Esophagus muscularis mucosa (tissue), 4 donors: ENCODE measurements around the gene PCSK6. TPM values are rescaled to one million over a fixed set of nuclear protein-coding genes. Genes with fewer than 3 reads are reported as not detected.
"Not testable (repeated sequence)": the region's sequence is repeated elsewhere in the genome, so short reads cannot be mapped to it uniquely, and the experiment has no call there.

Experiments used
- DNase-seq: peaks from one replicate; pipeline ENCODE4 v3.0.0-alpha.2; 2017; ENCODE audit errors: extremely low spot score
- H3K27ac ChIP-seq, 4 donors: fragments of 200-600 bp; sonication (generic); replicated peaks in 1 of 4; 1 replicate in 3 of 4; 2 replicates in 1 of 4; pipeline ENCODE4 v1.5.1; 2016 to 2019; ENCODE audit warnings: mild to moderate bottlenecking in 1 of 4
- H3K27me3 ChIP-seq, 4 donors: fragments of 200-600 bp; sonication (generic); one replicate each; pipeline versions ENCODE4 v1.5.1 to v1.6.0; 2016 to 2019
- H3K36me3 ChIP-seq, 4 donors: fragments of 200-600 bp; sonication (generic); one replicate each; pipeline ENCODE4 v1.5.1; 2016 to 2019
- H3K4me1 ChIP-seq, 4 donors: fragments of 200-600 bp; sonication (generic); one replicate each; pipeline ENCODE4 v1.5.1; 2016 to 2019
- H3K4me3 ChIP-seq, 4 donors: fragments of 200-600 bp; sonication (generic); 1 replicate in 2 of 4; 2 replicates in 2 of 4; pipeline ENCODE4 v1.5.1; 2016 to 2019; ENCODE audit warnings: mild to moderate bottlenecking in 4 of 4, moderate library complexity in 1 of 4
- H3K9me3 ChIP-seq, 4 donors: fragments of 200-600 bp; sonication (generic); 1 replicate in 3 of 4; 2 replicates in 1 of 4; pipeline ENCODE4 v1.5.1; 2016 to 2019
- CTCF ChIP-seq, 3 experiments: fragments of 200-600 bp in 2 of 3; fragments of 450-650 bp in 1 of 3; sonication (generic) in 2 of 3; IDR thresholded peaks; one replicate each; pipeline ENCODE4 v1.5.1; 2017 to 2019; ENCODE audit warnings: antibody characterized with exemption in 3 of 3, mild to moderate bottlenecking in 2 of 3, moderate library complexity in 1 of 3
- EP300 ChIP-seq: sonication (generic); formaldehyde crosslinking; IDR thresholded peaks from one replicate; pipeline ENCODE4 v1.6.1; 2017; ENCODE audit warnings: antibody characterized with exemption
- POLR2A ChIP-seq: fragments of 450-650 bp; IDR thresholded peaks from one replicate; pipeline ENCODE4 v1.6.1; 2017; ENCODE audit warnings: antibody characterized with exemption, moderate library complexity, mild to moderate bottlenecking, low read depth
- POLR2AphosphoS5 ChIP-seq, 2 donors: sonication (generic); formaldehyde crosslinking; IDR thresholded peaks; one replicate each; pipeline ENCODE4 v1.6.1; 2017; ENCODE audit warnings: antibody characterized with exemption in 2 of 2
- WGBS: methylation state at CpG from one replicate; pipeline ENCODE4 v1.1.5; 2018; 5-methylcytosine and 5-hydroxymethylcytosine counted together
- intact Hi-C: fragments of 100-400 bp; cut with DNase I; formaldehyde crosslinking; loops from one replicate; pipeline ENCODE4 v1.15.1; 2023
- total RNA-seq, 4 donors: library from RNA; depleted of rRNA; stranded (reverse); fragments of >200 nt; gene quantifications; one replicate each; pipeline versions ENCODE4 v1.1.0 to v1.2.1, GENCODE V29; 2016

Gene PCSK6
- total RNA-seq, 4 donors from 2014 or later, result 13.6 to 24.1 (median 15.3) TPM

GRCh38 chr15:101294731-101295606 lies 194.5 kb downstream of the PCSK6 start, which contains the start of gene SNRPA1:
Gene SNRPA1 (minus strand): TSS chr15:101295248. CDS start chr15:101295178, 70 bp downstream.
- Histone ChIP-seq H3K36me3 (peaks cover 0 to 11% (median 4%) of the 10 kb centered on the region in 4 donors), H3K4me3 (peak within 1 kb of the TSS; percentile 71 to 98 (median 92)), H3K27ac (peak within 1 kb of the TSS; percentile 92 to 98 (median 94)), H3K27me3 (no peaks in the 10 kb centered on the region), H3K9me3 (no peaks in the 10 kb centered on the region), H3K4me1 (peaks cover 26 to 38% (median 34%) of the 10 kb centered on the region in 4 donors)
- intact Hi-C loops, result loop anchor here (5.0 kb wide), 1 partner anchor 347 kb away; no protein-coding TSS in a partner anchor
- DNase-seq, result peak; percentile 99
- under 1% methylated on average over 39 of the region's 87 CpGs for WGBS
- TF ChIP-seq POLR2AphosphoS5 (IDR thresholded peaks at IDR 0.05), result peak; percentile 96 to 99
- peak; percentile 82 for TF ChIP-seq POLR2A
- no peak for TF ChIP-seq EP300

GRCh38 chr15:101293122-101293521 lies 196.4 kb downstream of the PCSK6 start:
- no peak for DNase-seq
- WGBS, result 80% methylated on average over 10 of the region's 10 CpGs
- Histone ChIP-seq H3K4me1 (peaks cover 26 to 47% (median 43%) of the 10 kb centered on the region in 4 donors), H3K36me3 (peaks cover 0 to 27% (median 11%) of the 10 kb centered on the region in 4 donors), H3K27ac (peak overlapping the region in 3 of 4 donors; percentile 92 to 98 (median 94)), H3K9me3 (no peaks in the 10 kb centered on the region), H3K27me3 (no peaks in the 10 kb centered on the region), H3K4me3 (peak overlapping the region in 3 of 4 donors; percentile 91 to 98 (median 92))
- TF ChIP-seq POLR2AphosphoS5 (IDR thresholded peaks at IDR 0.05), result no peak
- TF ChIP-seq EP300, result no peak
- TF ChIP-seq POLR2A, result no peak
- no peak for TF ChIP-seq CTCF (IDR thresholded peaks at IDR 0.05)
- intact Hi-C loops, result no loop called here

GRCh38 chr15:101288905-101289513 lies 200.5 kb downstream of the PCSK6 start:
- no peaks in the 10 kb centered on the region for H3K27me3 ChIP-seq
- TF ChIP-seq POLR2A (no peak), POLR2AphosphoS5 (IDR thresholded peaks at IDR 0.05) (no peak), EP300 (no peak), CTCF (IDR thresholded peaks at IDR 0.05) (peak; percentile 40 to 63 (median 43))
- no peak overlapping the region for H3K4me3 ChIP-seq
- no peak for DNase-seq
- 72% methylated on average over 8 of the region's 8 CpGs for WGBS
- H3K36me3 ChIP-seq, result peaks cover 25 to 67% (median 46%) of the 10 kb centered on the region in 4 donors
- intact Hi-C loops, result no loop called here
- H3K9me3 ChIP-seq, result no peaks in the 10 kb centered on the region
- H3K4me1 ChIP-seq, result peaks cover 19 to 40% (median 33%) of the 10 kb centered on the region in 4 donors
- no peak overlapping the region for H3K27ac ChIP-seq

- 97% methylated on average over 6 of the region's 6 CpGs for WGBS
- H3K9me3 ChIP-seq, DNase-seq, intact Hi-C loops, H3K27me3 ChIP-seq, H3K4me3 ChIP-seq, H3K27ac ChIP-seq: not testable (repeated sequence)
- peaks cover 3 to 23% (median 16%) of the 10 kb centered on the region in 4 donors for H3K4me1 ChIP-seq
- H3K36me3 ChIP-seq, result peaks cover 40 to 84% (median 62%) of the 10 kb centered on the region in 4 donors
These were observed 202.2 kb downstream of the PCSK6 start for GRCh38 chr15:101287342-101287741.

GRCh38 chr15:101286471-101287114 lies 202.9 kb downstream of the PCSK6 start:
- Histone ChIP-seq H3K9me3 (no peaks in the 10 kb centered on the region), H3K4me3 (no peak overlapping the region), H3K4me1 (peaks cover 0 to 15% (median 9%) of the 10 kb centered on the region in 4 donors), H3K36me3 (peaks cover 47 to 91% (median 68%) of the 10 kb centered on the region in 4 donors), H3K27ac (no peak overlapping the region), H3K27me3 (no peaks in the 10 kb centered on the region)
- DNase-seq, result no peak
- 92% methylated on average over 9 of the region's 9 CpGs for WGBS
- TF ChIP-seq EP300 (no peak), POLR2A (no peak), POLR2AphosphoS5 (IDR thresholded peaks at IDR 0.05) (no peak), CTCF (IDR thresholded peaks at IDR 0.05) (no peak)
- intact Hi-C loops, result no loop called here
